Hematopoietic multipotent progenitor cell treated with erythropoietin and hydrocortisone succinate and interleukin-3 and kit ligand, for 8 days (in vitro differentiated cells): ENCODE measurements around the gene MCOLN2.
"Not testable (repeated sequence)": the region's sequence is repeated elsewhere in the genome, so short reads cannot be mapped to it uniquely, and the experiment has no call there.

Experiments
- DNase-seq: peaks from one replicate; pipeline ENCODE4 v3.0.0-alpha.2; 2015

Gene MCOLN2

DNA sequence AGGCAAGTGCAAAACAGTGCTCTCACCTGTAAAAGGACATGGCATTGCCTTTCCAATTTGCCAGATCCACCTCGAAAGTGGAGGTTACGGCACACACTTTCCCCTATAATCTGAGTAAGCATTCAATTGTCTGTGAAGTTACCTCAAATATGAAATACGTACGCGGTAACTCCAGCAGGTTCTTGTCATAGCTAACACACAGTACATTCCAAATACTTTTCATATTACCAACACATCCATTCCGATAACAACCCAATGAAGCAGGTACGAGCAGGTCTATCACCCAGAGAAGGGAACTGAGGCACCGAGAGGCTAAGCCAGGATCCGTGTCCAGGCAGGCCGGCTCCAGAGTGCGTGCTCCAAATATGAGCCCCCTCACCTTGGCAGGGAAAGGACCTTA lies 57.2 kb downstream of the MCOLN2 start:
- DNase-seq: no peak

DNA sequence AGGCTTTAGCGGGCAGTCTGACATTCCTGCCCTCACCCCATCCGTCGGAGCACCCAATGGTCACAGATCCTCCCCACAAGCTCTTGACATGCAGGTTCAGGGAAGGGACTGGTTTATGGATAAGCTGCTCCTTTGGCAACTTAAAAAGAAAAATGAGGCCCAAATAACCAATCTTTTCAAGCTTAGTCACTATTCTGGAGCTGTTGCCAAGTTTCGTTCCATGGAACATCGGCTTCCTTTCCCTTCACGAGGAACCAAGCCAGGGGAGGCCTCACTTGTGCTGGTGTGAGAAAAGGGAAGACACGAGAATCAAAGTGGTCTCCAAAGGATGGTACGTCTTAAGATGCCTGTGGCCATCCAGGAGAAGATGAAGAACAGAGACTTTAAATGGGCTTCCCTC lies 57.8 kb downstream of the MCOLN2 start:
- no peak for DNase-seq

DNA sequence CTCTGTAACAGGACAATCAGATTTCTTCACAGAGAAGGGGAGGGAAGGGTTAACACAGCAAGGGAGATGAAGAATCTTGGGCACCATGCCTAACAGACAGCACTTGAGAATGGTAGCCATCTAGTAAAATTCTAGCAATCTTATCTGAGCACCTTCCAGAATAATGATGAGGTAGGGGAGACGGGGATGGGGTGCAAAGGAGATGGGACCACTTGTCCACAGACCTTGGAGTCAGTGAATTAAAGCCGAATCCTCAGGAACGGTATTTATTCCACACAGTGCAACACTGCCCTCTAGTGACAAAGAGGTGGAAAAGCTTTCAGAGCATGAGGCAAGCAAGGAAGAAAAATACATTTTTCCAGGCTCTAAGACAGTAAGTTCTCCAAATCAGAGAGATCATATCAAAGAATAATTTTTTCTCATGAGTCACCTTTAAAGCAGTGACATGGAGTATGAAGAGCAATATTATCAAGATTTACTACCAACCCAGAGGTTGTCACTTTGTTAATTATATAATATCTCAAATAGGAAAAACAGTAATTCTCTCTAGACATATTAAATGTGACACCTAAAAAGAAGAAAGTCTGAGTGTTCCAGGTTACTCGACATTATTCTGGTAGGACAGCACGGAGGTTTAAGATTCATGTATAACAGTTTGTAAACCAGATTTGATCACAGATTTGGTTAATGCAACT lies 60.6 kb downstream of the MCOLN2 start:
- DNase-seq: peak; percentile 65

DNA sequence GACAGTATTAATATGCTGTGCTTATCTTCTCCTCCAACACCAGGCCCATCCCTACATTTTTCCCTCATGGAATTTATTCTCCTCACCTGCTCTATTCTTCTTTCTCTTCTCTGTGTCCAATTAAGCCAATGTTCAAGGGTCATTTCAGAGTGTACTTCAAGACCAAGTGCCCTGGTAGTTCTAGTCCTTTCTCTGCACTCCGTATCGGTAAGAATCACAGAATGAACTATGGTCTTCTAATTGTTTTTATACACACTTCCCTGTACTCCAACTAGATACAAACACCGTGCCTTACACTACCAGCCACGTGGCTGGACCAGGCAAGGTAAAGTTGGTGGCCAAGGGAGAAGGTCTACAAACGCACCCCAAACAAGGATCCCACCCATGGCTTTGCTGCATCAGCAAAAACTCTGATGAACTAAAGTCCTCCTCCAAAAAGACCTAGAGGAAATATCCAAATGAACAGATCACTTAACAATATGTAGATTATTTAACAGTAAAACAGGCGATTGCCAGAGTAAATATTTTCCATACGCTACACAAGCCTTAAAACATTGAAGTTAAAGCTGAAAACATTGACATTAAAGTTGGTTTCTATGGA lies 63.8 kb downstream of the MCOLN2 start:
- no peak for DNase-seq

DNA sequence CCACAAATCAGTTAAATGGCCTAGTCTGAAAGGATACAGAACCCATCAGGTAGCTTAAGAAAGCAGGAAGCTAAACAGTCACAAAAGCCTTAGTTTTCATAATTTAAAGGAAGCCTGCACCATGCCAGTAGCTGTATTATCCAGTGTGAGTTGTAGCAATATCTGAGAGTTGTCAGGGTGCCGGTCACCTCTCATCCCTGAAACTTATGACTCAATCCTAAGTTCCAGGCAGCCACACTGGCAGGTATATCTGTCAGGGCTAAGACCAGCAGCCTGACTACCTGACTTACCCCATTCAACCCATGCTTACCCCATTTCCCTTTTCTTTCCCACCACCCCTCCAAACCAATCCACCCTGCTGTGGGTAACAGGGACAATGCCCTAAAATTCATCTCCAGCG lies 66.1 kb downstream of the MCOLN2 start:
- no peak for DNase-seq

DNA sequence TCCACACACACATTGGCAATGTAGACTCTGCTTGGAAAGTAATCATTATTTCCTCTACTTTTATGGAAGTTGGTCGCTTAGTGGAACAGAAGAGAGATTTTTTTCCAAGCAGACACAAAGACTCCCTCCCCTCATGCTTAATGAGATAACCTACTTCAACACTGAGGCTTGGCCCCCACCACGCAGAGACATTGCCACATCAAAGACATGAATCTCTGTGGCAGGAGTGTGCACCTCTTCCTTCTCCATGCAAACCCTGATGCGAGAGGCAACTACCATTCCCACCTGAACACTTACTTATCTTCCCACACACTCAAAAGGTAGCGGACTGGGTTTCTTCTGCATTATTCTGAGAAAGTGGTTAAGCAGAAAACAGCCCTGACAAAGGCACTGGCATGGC lies 66.6 kb downstream of the MCOLN2 start:
- DNase-seq: no peak

DNA sequence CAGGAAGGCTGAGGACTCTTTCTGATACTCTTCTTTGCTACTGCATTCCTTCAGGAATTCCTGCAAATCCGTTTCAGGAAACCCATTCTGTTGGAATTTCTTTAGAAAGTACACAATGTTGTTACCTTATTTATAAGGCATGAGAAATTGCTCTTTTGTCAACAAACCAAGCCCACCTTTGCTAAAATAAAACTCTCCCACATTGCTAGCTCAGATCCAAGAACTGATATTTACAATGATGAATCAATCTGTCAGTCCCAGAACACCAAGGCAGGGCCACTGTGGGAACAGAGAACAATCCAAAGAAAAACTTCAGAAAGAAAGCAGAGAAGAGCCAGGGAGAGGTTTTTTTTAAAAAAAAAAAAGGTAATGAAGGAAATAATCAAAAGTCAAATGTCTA lies 67.3 kb downstream of the MCOLN2 start:
- no peak for DNase-seq

DNA sequence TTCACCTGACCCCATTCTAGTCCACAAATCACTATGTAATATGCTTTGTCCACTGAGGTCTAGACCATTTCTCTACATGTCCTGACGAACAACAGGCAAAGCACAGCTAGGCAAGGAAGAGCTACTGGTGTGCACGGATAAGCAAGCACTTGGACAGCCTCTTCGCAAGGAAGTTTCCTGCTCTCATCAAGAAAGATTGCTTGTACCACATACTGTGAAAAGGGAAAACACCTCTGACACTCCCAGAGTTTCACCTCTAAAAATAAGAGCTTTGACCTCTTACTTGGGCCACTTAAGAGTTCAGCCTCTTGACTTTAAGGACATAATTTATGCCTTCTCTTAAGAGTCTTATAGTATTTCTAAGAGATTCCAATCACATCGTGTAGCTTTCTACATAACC lies 67.9 kb downstream of the MCOLN2 start:
- DNase-seq: no peak

DNA sequence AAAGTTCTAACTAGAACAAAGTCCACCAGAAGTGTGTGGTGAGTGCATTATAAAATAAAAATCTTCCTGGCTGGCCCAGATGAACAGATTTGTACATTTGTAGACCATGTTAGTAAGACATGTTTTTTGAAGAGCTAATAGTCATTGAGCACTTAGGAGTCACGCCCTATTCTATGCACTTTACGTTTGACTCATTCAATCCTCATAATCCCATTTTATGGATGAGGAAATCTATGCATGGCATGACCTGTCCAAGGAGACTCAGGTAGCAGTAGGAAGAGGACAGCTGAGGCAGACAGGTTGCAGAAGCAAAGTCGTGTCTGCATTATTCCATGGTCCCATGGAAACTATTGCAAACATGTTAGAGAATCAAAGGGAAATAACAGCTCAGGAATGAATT lies 73.6 kb downstream of the MCOLN2 start:
- DNase-seq: no peak

DNA sequence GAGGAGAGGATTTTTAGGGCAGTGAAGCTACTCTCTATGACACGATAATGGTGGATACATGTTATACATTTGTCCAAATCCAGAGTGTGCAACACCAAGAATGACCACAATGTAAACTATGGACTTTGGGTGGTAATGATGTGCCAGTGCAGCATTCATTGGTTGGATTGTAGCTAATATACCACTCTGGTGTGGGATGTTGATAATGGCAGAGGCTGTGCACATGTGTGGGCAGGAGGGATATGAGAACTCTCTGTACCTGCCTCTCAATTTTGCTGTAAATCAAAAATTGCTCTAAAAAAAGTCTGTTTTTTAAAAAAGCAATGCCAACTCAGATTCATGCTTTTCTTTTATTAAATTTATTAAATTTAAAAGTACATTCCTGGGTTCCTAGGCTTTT lies 76.8 kb downstream of the MCOLN2 start:
- no peak for DNase-seq

DNA sequence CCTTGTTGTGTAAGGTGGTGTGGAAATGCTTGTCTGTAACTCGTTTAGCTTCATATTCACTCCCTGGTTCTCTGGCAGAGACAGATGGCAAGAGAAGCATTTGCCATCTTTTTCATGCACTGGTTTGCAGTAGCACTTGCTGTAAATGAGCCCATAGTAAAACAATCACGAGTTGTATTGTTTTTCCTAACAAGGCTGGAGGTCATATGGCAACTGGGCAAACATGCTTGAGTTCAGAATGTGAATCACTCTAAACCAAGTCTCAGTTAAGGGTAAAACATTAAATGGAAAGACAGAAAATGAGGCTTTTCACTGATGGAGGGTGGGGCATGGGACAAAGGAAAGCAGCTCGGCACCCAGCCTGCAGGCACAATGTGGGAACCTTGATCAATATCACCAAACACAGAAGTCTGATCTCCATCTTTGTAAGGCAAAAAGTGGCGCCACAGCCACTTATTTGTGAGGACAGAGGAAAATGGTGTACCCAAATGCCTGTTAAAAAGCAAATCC lies 77.4 kb downstream of the MCOLN2 start:
- no peak for DNase-seq

DNA sequence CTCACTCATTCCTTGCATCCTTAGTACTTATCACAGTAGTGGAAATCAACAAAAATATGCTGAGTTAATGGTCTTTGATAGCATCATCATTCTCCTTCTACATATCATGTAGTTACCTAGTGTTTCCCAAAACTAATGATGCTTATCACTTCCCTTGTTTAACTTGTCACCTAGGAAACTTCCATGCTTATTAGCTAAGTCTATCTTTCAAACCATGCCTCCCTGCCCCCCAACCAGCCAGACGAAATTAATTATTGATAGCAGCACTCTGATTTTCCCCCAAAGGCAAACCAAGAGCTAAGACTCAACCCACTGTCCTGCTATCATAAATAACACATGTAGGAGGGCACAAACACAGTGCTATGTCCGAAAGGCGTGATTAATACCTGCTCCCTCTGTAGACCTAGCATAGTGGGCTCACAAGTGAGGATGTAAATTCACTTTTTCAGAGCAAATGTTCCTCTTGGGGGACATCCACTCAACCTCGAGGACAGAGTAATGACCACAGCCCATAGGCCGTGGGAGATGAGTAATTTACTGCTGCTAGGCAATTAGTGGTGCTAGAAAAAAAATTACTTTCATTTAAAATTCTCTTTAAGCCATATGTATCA lies 78.1 kb downstream of the MCOLN2 start:
- no peak for DNase-seq

DNA sequence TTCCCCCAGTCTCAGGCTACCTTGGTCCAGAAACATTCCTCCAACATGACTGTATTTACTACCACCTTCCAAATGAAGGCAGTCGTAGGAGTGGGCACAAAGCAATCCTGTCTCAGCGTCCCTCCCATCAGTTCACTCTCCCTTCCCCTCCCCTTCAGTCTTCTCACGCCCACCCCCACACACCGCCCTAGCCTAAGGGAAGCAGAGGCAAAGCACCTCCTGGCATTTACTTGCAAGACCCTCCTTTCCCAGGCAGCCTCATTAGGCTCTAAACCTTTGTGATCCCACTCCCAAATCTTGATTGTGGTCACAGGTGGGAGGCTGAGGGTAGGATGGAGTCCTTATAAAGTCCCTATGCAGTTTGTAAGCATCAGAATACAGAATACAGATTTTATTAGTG lies 80.0 kb downstream of the MCOLN2 start:
- no peak for DNase-seq

DNA sequence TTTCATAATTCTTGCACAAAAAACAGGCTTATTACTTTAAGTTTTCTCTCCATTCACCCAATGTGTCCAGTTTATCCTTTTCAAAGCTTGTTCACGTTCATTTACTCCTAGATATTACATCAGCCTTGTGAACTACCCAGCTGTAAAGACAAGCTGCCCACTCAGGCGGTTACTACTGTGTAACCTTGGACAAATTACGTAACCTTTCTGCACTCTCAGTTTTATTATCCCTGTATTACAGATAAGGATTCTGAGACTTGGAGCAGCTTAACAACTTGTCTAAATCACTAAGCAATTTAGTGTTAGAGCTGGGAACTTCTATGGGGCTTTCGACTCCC lies 83.4 kb downstream of the MCOLN2 start:
- no peak for DNase-seq

DNA sequence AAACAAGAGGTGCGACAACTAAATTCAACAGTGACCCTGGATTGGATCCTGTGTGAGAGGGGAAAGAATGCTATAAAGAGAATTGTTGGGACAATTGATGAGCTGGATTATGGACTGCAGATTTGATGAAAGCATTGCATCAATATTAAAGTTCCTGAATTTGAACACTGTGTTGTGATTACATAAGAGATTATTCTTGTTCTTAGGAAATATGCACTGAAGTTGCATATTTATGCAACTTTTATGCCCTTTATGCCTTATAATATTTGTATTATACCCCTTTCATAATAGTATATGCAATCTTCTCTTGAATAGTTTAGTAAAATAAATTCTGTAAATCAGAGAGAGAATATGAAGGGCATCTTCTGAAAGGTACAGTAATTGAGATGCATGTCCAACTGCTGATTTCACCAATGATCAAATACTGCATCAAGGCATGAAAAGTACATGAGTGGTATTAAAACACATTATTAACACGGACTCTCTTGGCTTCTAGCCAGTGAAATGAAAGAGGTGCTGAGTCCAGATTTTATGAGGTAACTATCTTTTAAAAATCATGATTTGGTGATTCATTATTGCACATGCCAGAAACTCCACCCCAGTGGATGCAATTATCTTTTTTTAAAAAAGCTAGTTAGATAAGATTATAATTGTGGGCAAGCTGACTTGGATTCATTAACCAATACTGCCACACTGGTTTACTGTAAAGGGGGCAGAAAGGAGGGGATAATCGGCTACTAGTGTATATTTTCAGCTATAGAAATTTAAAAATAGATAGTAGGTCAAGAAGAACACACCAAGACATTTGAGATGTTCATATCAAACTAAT lies 84.0 kb downstream of the MCOLN2 start:
- no peak for DNase-seq

DNA sequence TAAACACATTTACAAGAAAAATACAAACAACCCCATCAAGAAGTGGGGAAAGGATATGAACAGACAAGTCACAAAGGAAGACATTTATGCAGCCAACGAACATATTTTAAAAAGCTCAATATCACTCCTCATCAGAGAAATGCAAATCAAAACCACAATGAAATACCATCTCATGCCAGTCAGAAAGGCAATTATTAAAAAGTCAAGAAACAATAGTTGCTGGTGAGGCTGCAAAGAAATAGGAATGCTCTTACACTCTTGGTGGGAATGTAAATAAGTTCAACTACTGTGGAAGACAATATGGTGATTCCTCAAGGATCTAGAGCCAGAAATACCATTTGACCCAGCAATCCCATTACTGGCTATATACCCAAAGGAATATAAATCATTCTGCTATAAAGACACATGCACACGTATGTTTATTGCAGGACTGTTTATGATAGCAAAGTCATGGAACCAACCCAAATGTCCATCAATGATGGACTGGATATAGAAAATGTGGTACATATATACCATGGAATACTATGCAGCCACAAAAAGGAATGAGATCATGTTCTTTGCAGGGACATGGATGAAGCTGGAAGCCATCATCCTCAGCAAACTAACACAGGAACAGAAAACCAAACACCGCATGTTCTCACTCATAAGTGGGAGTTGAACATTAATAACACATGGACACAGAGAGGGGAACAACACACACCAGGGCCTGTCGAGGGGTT lies 88.0 kb downstream of the MCOLN2 start:
- DNase-seq: not testable (repeated sequence)

DNA sequence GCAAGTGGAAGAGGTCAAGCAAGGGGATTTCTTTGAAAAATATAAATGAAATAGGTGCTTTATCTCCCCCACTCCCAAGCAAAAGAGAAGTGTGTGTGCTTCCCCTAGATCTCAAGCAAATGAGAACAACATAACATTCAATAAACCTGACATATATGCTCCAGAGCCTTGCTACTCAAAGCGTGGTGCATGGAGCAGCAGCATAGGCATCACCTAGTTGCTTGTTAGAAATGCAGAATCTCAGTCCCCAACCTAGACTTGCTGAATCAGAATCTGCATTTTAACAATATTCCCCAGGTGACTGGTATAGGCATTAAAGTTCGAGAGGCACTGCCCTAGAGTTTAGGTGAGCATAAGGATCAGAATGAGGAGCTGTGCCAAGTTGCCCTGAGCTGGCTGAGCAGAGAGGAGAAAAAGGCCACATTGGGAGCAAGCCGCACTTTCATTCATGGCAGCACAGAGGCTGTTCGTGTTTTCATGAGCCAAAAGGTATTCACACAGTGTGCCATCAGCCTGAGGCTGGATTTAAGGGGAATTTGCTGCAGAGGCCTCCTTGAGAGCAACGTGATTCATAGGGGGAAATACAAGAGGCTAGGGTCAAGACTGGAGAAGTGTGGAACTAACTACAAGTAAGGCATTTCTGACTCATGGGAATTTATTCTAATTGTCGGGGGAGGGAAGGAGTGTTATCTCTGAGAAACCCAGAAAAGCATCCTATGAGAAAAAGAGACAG lies 89.7 kb downstream of the MCOLN2 start:
- no peak for DNase-seq

DNA sequence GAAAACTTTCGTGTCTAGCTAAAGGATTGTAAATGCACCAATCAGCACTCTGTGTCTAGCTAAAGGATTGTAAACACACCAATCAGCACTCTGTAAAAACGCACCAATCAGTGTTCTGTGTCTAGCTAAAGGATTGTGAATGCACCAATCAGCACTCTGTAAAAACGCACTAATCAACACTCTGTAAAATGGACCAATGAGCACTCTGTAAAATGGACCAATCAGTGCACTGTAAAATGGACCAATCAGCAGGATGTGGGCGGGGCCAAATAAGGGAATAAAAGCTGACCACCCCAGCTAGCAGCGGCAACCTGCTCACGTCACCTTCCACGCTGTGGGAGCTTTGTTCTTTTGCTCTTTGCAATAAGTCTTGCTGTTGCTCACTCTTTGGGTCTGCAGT lies 94.2 kb downstream of the MCOLN2 start:
- not testable (repeated sequence) for DNase-seq

DNA sequence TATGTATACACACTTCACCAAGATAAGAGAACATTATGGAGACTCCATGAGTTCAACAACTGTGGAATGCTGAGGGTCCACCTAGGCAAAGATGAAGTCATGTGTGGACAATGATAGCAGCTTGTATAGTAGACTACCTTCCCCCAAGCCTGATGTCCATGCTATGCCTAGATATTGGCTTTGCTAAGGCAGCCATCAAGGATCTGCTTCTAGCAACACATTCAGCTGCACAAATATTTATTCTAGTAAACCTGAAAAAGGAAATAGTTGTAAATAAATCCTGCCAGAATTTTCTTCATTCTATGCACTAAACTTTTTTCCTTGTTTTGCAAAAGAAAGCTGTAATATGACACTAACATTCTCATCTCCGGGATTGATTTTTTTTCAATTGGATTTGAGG lies 96.9 kb downstream of the MCOLN2 start:
- no peak for DNase-seq

DNA sequence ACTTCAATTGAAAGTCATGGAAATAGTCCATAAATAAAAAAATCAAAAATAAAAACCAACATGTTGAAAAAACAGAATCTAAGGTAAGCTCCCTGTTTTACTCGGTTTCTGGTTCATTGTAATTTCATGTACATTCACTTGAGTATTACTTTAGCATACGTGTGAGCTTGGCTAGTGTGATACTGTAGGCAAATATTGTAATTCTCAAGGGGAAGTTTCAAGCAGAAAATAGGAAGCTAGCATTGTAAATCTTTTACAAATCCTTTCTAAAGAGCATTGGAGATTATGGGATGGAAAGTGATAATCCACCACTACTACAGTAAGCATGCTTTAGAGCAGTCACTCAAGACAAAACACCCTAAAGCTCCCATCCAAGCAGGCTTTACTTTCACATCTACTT lies 100.6 kb downstream of the MCOLN2 start:
- DNase-seq: no peak

DNA sequence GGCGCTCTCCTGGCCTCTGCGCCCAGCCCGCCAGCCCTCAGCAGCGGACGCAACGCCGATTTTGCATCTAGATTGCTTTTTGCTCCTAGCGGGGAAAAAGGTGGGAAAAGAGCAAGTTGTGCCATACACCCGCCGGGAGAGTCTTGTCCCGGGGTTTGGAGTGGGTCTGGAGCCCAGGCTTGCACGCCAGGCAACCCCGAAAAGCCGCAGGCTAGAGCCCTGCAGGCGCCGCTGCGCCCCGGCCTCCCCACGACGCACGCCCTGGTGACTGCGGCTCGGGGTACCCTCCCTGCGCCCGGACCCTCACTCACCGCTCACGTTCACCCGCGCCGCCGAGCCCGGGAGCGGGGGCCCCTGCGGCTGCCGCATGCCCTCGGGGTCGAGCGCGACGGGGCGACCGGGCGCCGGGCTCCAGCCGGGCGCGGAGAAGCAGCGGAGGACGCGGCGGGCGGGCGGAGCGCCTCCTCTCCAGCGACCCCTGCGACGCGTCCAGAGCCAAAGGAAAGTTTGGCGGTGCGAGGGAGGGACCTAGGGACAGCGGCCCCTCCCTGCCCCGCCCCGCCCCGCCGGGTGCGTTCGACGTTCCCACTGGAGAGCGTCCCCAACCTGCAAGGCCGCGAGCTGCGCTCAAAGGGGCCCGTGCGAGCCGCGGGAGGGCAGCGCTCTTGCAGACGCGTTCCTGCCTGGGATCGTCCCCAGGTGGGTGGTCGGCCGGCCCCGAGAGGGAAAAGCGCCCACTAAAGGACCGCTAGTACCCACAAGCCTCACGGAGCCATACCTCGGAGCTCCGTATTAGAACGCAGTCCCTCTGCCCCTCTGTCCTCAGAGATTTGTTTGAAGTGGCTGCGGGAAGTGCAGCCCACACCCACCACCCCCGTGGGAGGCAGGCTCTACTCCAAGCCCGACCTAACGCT lies 104.0 kb downstream of the MCOLN2 start, which contains the start of gene LPAR3:
TSS of gene LPAR3 (minus strand) at position 502 of the 914 bp plus-strand sequence. CDS start 27,086 bp downstream, outside the sequence.
- no peak for DNase-seq
